EL (cell line): Measurements from ENCODE around the gene EPN3.

ENCODE experiments used
- DNase-seq: peaks from one replicate; pipeline ENCODE4 v3.0.0-alpha.2; 2016

EPN3 gene

GRCh38 chr17:50550661-50551432 lies 18.3 kb downstream of the EPN3 start:
- DNase-seq, result peak; percentile 69

- DNase-seq, result no peak
These were observed 18.9 kb downstream of the EPN3 start for GRCh38 chr17:50551433-50551815.

GRCh38 chr17:50551884-50552283 lies 19.3 kb downstream of the EPN3 start:
- no peak for DNase-seq

- DNase-seq, result no peak
These were observed 21.7 kb downstream of the EPN3 start for GRCh38 chr17:50554201-50554600.

GRCh38 chr17:50556803-50557202 lies 24.3 kb downstream of the EPN3 start:
- DNase-seq, result no peak

- DNase-seq, result no peak
These were observed 25.1 kb downstream of the EPN3 start for GRCh38 chr17:50557630-50558029.

- DNase-seq, result no peak
These were observed 25.6 kb downstream of the EPN3 start for GRCh38 chr17:50558091-50558490.

- DNase-seq, result no peak
These were observed 26.0 kb downstream of the EPN3 start for GRCh38 chr17:50558581-50558940.

GRCh38 chr17:50558941-50559614 lies 26.5 kb downstream of the EPN3 start:
- no peak for DNase-seq

GRCh38 chr17:50559674-50560184 lies 27.2 kb downstream of the EPN3 start:
- peak; percentile 50 for DNase-seq

GRCh38 chr17:50560185-50560824 lies 27.8 kb downstream of the EPN3 start, which contains the start of gene CACNA1G:
TSS of gene CACNA1G (plus strand) at chr17:50560715. CDS start at chr17:50561460, 745 bp downstream.
- DNase-seq, result peak; percentile 84

GRCh38 chr17:50560931-50561745 lies 28.6 kb downstream of the EPN3 start:
- DNase-seq, result no peak

GRCh38 chr17:50561746-50562141 lies 29.2 kb downstream of the EPN3 start:
- DNase-seq, result no peak

GRCh38 chr17:50562242-50563091 lies 29.9 kb downstream of the EPN3 start:
- DNase-seq, result no peak

- DNase-seq, result no peak
These were observed 30.6 kb downstream of the EPN3 start for GRCh38 chr17:50563092-50563511.

- peak; percentile 57 for DNase-seq
These were observed 32.4 kb downstream of the EPN3 start for GRCh38 chr17:50564916-50565315.

GRCh38 chr17:50565402-50566350 lies 33.1 kb downstream of the EPN3 start:
- DNase-seq, result no peak

GRCh38 chr17:50566886-50567285 lies 34.4 kb downstream of the EPN3 start:
- DNase-seq, result no peak

GRCh38 chr17:50568659-50569058 lies 36.1 kb downstream of the EPN3 start:
- no peak for DNase-seq

GRCh38 chr17:50569592-50569991 lies 37.1 kb downstream of the EPN3 start:
- no peak for DNase-seq

GRCh38 chr17:50570032-50570431 lies 37.5 kb downstream of the EPN3 start:
- no peak for DNase-seq
